CD4-positive, alpha-beta T cell treated with Interleukin-17A for 4 hours (primary cell): ENCODE data around the gene SNX25.
"Not testable (repeated sequence)": the region's sequence is repeated elsewhere in the genome, so short reads cannot be mapped to it uniquely, and the experiment has no call there.

Experiments
- DNase-seq: peaks from one replicate; pipeline ENCODE4 v3.0.0-alpha.2; 2020; ENCODE audit warnings: mixed read lengths

SNX25 gene

GRCh38 chr4:185352202-185352601, 142.8 kb downstream of the SNX25 start:
- no peak for DNase-seq

GRCh38 chr4:185352741-185353140, 143.3 kb downstream of the SNX25 start:
- DNase-seq, result no peak

GRCh38 chr4:185357211-185357610, 147.8 kb downstream of the SNX25 start:
- no peak for DNase-seq

GRCh38 chr4:185357733-185358440, 148.5 kb downstream of the SNX25 start:
- no peak for DNase-seq

GRCh38 chr4:185358514-185358913, 149.1 kb downstream of the SNX25 start:
- no peak for DNase-seq

- no peak for DNase-seq
These were observed 149.6 kb downstream of the SNX25 start for GRCh38 chr4:185358959-185359358.

GRCh38 chr4:185359767-185360446, 150.5 kb downstream of the SNX25 start:
- no peak for DNase-seq

GRCh38 chr4:185361872-185362271, 152.5 kb downstream of the SNX25 start:
- DNase-seq, result no peak

- not testable (repeated sequence) for DNase-seq
These were observed 153.2 kb downstream of the SNX25 start for GRCh38 chr4:185362570-185362969.

GRCh38 chr4:185363251-185363650, 153.9 kb downstream of the SNX25 start:
- DNase-seq, result no peak

GRCh38 chr4:185364886-185365285, 155.5 kb downstream of the SNX25 start:
- no peak for DNase-seq

GRCh38 chr4:185369731-185370130, 160.3 kb downstream of the SNX25 start:
- no peak for DNase-seq

GRCh38 chr4:185370268-185370949, 161.0 kb downstream of the SNX25 start:
- DNase-seq, result no peak

- no peak for DNase-seq
These were observed 162.3 kb downstream of the SNX25 start for GRCh38 chr4:185371702-185372101.

- no peak for DNase-seq
These were observed 164.6 kb downstream of the SNX25 start for GRCh38 chr4:185374027-185374426.

- no peak for DNase-seq
These were observed 165.2 kb downstream of the SNX25 start for GRCh38 chr4:185374573-185374972.

GRCh38 chr4:185378264-185378663, 168.9 kb downstream of the SNX25 start:
- DNase-seq, result no peak

- no peak for DNase-seq
These were observed 170.2 kb downstream of the SNX25 start for GRCh38 chr4:185379326-185380295.

- no peak for DNase-seq
These were observed 170.9 kb downstream of the SNX25 start for GRCh38 chr4:185380320-185380719.

- DNase-seq, result no peak
These were observed 172.1 kb downstream of the SNX25 start for GRCh38 chr4:185381288-185382196.

- no peak for DNase-seq
These were observed 173.4 kb downstream of the SNX25 start for GRCh38 chr4:185382754-185383153.

GRCh38 chr4:185383451-185383850, 174.1 kb downstream of the SNX25 start:
- no peak for DNase-seq
